T-helper 17 cell (primary cell): ENCODE data around the gene HTD2. TPM values are rescaled to one million over a fixed set of nuclear protein-coding genes. Genes with fewer than 3 reads are reported as not detected.
A peak's percentile ranks its signal among the peaks of the same experiment; 100 is the strongest.
"Not testable (repeated sequence)": the region's sequence is repeated elsewhere in the genome, so short reads cannot be mapped to it uniquely, and the experiment has no call there.

Experiments used
- ATAC-seq: fragments of 150-1000 bp; cut with Tn5 transposase; 2 replicates; pipeline ENCODE4 v1.10.0; 2021; ENCODE audit warnings: mild to moderate bottlenecking, moderate library complexity
- DNase-seq, 3 donors: peaks; one replicate each; pipeline versions ENCODE4 v3.0.0 to v3.0.0-alpha.2; 2020 to 2021
- H3K9me3 ChIP-seq: one replicate; pipeline ENCODE4 v1.7.0; 2013; ENCODE audit warnings: low read length, mild to moderate bottlenecking; ENCODE audit not compliant: control insufficient read depth, poor library complexity, severe bottlenecking
- H3K27ac Mint-ChIP-seq: one replicate; pipeline ENCODE4 v1.8.0; 2022; ENCODE audit warnings: mild to moderate bottlenecking, moderate library complexity, mixed read lengths
- H3K27me3 Mint-ChIP-seq: one replicate; pipeline ENCODE4 v1.8.0; 2022; ENCODE audit warnings: mixed read lengths
- H3K36me3 Mint-ChIP-seq: one replicate; pipeline ENCODE4 v1.8.0; 2022; ENCODE audit warnings: low read depth, mixed read lengths
- H3K4me1 Mint-ChIP-seq: one replicate; pipeline ENCODE4 v1.8.0; 2022; ENCODE audit warnings: mild to moderate bottlenecking, mixed read lengths
- H3K4me3 Mint-ChIP-seq: one replicate; pipeline ENCODE4 v1.8.0; 2022; ENCODE audit warnings: mild to moderate bottlenecking, moderate library complexity, mixed read lengths
- total RNA-seq, 4 donors: library from RNA in 2 of 4; stranded (reverse) in 2 of 4; gene quantifications; one replicate each; pipeline ENCODE4 v1.2.3 and lab custom pipeline; 2022 to 2026

HTD2 gene
- total RNA-seq, 2 donors from 2014 or later = 6.9 to 7.3 TPM

GRCh38 chr3:58329150-58329921, 23.0 kb downstream of the HTD2 start:
- no peaks in the 10 kb centered on the region for H3K27me3 Mint-ChIP-seq
- DNase-seq (no peak), ATAC-seq (no peak)
- no peaks in the 10 kb centered on the region for H3K36me3 Mint-ChIP-seq
- no peaks in the 10 kb centered on the region for H3K9me3 ChIP-seq
- no peak overlapping the region for H3K4me3 Mint-ChIP-seq
- H3K4me1 Mint-ChIP-seq = peaks cover 19% of the 10 kb centered on the region
- H3K27ac Mint-ChIP-seq = no peak overlapping the region

GRCh38 chr3:58329922-58330413, 23.6 kb downstream of the HTD2 start:
- H3K4me3 Mint-ChIP-seq = no peak overlapping the region

GRCh38 chr3:58331593-58332152, 25.4 kb downstream of the HTD2 start:
- ATAC-seq (no peak), DNase-seq (no peak)
- Mint-ChIP-seq H3K4me1 (peaks cover 28% of the 10 kb centered on the region), H3K4me3 (peak overlapping the region; percentile 25), H3K27me3 (no peaks in the 10 kb centered on the region), H3K27ac (peak overlapping the region; percentile 80), H3K36me3 (no peaks in the 10 kb centered on the region)
- no peaks in the 10 kb centered on the region for H3K9me3 ChIP-seq

More at GRCh38 chr3:58329922-58330413, 23.6 kb downstream of the HTD2 start:
- DNase-seq (no peak), ATAC-seq (no peak)
- Mint-ChIP-seq H3K36me3 (no peaks in the 10 kb centered on the region), H3K4me1 (peaks cover 19% of the 10 kb centered on the region), H3K27ac (no peak overlapping the region), H3K27me3 (no peaks in the 10 kb centered on the region)
- H3K9me3 ChIP-seq = no peaks in the 10 kb centered on the region

DNA sequence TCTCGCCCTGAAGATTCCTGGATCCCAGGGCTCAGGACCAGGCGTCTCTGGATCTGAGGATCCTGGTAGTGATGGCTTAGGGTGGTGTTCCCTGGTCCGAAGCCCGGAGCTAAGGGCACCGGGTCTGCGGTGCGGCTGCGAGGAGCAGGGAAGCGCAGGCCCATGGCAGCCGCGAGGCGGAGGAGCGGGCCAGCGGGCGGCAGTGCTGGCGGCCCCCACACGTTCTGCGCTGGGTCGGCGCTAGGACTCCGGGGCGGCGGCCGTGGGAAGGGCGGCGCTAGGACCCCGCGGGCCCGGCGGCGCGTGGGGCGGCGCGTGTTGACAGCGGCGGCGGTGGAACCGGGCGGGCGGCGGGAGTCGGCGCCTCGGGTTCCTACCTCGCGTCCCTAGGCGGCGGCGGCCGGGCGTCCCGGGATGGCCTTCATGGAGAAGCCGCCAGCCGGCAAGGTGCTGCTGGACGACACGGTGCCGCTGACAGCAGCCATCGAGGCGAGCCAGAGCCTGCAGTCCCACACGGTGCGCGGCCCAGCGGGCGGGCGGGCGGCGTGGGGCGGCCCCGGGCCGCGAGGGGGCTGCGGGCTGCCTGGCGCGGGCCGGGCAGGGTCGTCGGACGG, 26.4 kb downstream of the HTD2 start, which contains the start of gene PXK:
PXK (plus strand) TSS at position 318 of the 614 bp plus-strand sequence; CDS start at position 415, 97 bp downstream.
- Mint-ChIP-seq H3K4me3 (peak within 1 kb of the TSS; percentile 98), H3K36me3 (no peaks in the 10 kb centered on the region), H3K27me3 (no peaks in the 10 kb centered on the region), H3K27ac (peak within 1 kb of the TSS; percentile 85), H3K4me1 (peaks cover 25% of the 10 kb centered on the region)
- ATAC-seq = peak; percentile 95
- H3K9me3 ChIP-seq = no peaks in the 10 kb centered on the region
- DNase-seq = peak; percentile 71 to 75 (median 75)

DNA sequence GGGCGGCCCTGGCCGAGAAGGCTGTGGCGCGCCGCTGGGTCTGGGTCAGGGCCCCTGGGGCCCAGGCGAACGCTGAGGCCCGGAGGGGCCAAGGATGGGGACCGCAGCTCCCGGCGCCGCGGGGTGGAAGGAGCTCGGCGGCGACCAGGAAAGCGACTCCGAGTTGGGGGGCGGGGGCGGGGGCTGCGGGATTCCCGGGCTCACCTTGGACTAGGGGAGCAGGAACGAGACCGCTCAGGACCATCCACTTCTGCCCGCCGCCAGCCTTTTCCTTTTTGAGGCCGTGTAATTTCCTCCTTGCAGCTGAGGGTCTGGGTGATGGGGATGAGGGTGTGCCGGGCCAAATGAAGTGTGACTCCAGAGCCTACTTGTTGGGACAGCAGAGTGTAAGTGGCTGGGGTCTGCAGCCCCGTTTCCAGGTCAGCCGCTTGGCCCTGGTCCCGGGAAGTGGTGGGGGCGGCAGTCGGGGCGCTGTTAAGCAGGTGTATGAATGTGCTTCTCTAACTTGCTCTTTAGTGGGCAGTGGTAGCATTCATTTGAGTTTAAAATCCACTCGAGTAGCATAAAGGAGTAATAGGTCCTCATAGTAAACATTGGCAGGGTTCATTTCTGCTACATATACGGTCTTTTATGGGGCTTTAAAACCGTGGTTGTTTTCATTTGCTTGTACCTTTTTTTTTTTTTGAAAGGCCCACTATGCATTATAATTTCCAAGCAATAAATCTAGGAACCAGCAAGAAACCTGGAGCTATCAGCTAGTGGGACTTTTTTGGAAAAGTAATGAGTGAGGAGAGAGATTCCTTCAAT, 27.1 kb downstream of the HTD2 start:
- peak overlapping the region; percentile 98 for H3K4me3 Mint-ChIP-seq
- no peaks in the 10 kb centered on the region for H3K9me3 ChIP-seq
- ATAC-seq (peak; percentile 44), DNase-seq (no peak)
- H3K36me3 Mint-ChIP-seq = no peaks in the 10 kb centered on the region
- peaks cover 25% of the 10 kb centered on the region for H3K4me1 Mint-ChIP-seq
- no peaks in the 10 kb centered on the region for H3K27me3 Mint-ChIP-seq
- H3K27ac Mint-ChIP-seq = peak overlapping the region; percentile 85

- H3K9me3 ChIP-seq = no peaks in the 10 kb centered on the region
- DNase-seq (no peak), ATAC-seq (no peak)
- peak overlapping the region; percentile 85 for H3K27ac Mint-ChIP-seq
- peaks cover 23% of the 10 kb centered on the region for H3K4me1 Mint-ChIP-seq
- H3K36me3 Mint-ChIP-seq = no peaks in the 10 kb centered on the region
- no peaks in the 10 kb centered on the region for H3K27me3 Mint-ChIP-seq
- H3K4me3 Mint-ChIP-seq = peak overlapping the region; percentile 98
Observed at GRCh38 chr3:58334013-58334321, 27.6 kb downstream of the HTD2 start.

GRCh38 chr3:58334506-58334884, 28.2 kb downstream of the HTD2 start:
- Mint-ChIP-seq H3K36me3 (no peaks in the 10 kb centered on the region), H3K27me3 (no peaks in the 10 kb centered on the region), H3K4me1 (peaks cover 22% of the 10 kb centered on the region), H3K4me3 (peak overlapping the region; percentile 98), H3K27ac (peak overlapping the region; percentile 85)
- DNase-seq = no peak
- ATAC-seq = no peak
- H3K9me3 ChIP-seq = no peaks in the 10 kb centered on the region

- no peak for DNase-seq
- Mint-ChIP-seq H3K4me3 (peak overlapping the region; percentile 33), H3K27me3 (no peaks in the 10 kb centered on the region), H3K36me3 (no peaks in the 10 kb centered on the region), H3K27ac (no peak overlapping the region), H3K4me1 (peaks cover 22% of the 10 kb centered on the region)
- no peak for ATAC-seq
- H3K9me3 ChIP-seq = no peaks in the 10 kb centered on the region
Observed at GRCh38 chr3:58335652-58335947, 29.3 kb downstream of the HTD2 start.

GRCh38 chr3:58336135-58336882, 30.0 kb downstream of the HTD2 start:
- ATAC-seq = no peak
- Mint-ChIP-seq H3K36me3 (no peaks in the 10 kb centered on the region), H3K27me3 (no peaks in the 10 kb centered on the region), H3K27ac (no peak overlapping the region), H3K4me3 (no peak overlapping the region), H3K4me1 (peaks cover 22% of the 10 kb centered on the region)
- DNase-seq = no peak
- no peaks in the 10 kb centered on the region for H3K9me3 ChIP-seq

DNA sequence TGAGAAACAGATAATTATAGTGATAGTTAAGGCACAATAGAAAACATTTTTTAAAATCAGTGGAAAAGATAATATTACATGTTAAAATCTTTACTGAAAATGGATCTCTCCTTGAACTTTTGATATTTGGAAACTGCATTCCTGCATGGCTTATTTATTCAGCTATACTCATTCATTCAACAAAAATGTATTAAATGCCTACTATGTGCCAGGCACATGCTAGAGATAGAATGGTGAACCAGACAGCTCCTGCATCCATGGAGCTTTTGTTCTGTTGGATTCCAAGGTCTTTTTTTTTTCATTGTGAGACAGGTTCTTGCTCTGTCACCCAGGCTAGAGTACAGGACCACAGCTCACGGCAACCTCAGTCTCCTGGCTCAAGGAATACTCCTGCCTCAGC, 30.9 kb downstream of the HTD2 start:
- H3K4me3 Mint-ChIP-seq = no peak overlapping the region
- no peak for ATAC-seq
- no peaks in the 10 kb centered on the region for H3K36me3 Mint-ChIP-seq
- no peak overlapping the region for H3K27ac Mint-ChIP-seq
- H3K4me1 Mint-ChIP-seq = peaks cover 22% of the 10 kb centered on the region
- H3K27me3 Mint-ChIP-seq = no peaks in the 10 kb centered on the region
- no peaks in the 10 kb centered on the region for H3K9me3 ChIP-seq
- DNase-seq = no peak

DNA sequence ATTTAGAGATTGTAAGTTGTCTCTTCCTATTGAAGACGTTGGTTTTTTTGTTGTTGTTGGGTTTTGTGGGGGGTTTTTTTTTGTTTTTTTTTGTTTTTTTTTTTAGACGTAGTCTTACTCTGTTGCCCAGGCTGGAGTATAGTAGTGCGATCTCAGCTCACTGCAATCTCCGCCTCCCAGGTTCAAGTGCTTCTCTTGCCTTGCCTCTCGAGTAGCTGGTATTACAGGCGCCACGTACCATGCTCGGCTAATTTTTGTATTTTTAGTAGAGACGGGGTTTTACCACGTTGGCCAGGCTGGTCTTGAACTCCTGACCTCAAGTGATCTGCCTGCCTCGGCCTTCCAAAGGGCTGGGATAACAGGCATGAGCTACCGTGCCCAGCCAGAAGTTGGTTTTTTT, 32.8 kb downstream of the HTD2 start:
- H3K27me3 Mint-ChIP-seq, H3K36me3 Mint-ChIP-seq, H3K4me3 Mint-ChIP-seq, H3K27ac Mint-ChIP-seq, H3K9me3 ChIP-seq, ATAC-seq, DNase-seq: not testable (repeated sequence)
- peaks cover 15% of the 10 kb centered on the region for H3K4me1 Mint-ChIP-seq

- Mint-ChIP-seq H3K27ac (no peak overlapping the region), H3K27me3 (no peaks in the 10 kb centered on the region), H3K4me3 (no peak overlapping the region), H3K36me3 (no peaks in the 10 kb centered on the region), H3K4me1 (peaks cover 8% of the 10 kb centered on the region)
- DNase-seq (no peak), ATAC-seq (no peak)
- no peaks in the 10 kb centered on the region for H3K9me3 ChIP-seq
Observed at GRCh38 chr3:58340594-58341244, 34.4 kb downstream of the HTD2 start.
